Peyer's patch (tissue), 4 donors: Measurements from ENCODE around the gene KCNMA1. TPM values are rescaled to one million over a fixed set of nuclear protein-coding genes. Genes with fewer than 3 reads are reported as not detected.

Experiments
- DNase-seq, 3 donors: peaks; one replicate each; pipeline ENCODE4 v3.0.0-alpha.2; 2017 to 2019
- H3K27ac ChIP-seq, 4 donors: fragments of 200-600 bp; sonication (generic); one replicate each; pipeline ENCODE4 v1.5.1; 2016 to 2019
- H3K27me3 ChIP-seq, 2 donors: fragments of 200-600 bp; sonication (generic); one replicate each; pipeline ENCODE4 v1.5.1; 2019
- H3K36me3 ChIP-seq, 3 donors: fragments of 200-600 bp; sonication (generic); one replicate each; pipeline ENCODE4 v1.5.1; 2016 to 2019
- H3K4me1 ChIP-seq, 4 donors: fragments of 200-600 bp; sonication (generic); one replicate each; pipeline ENCODE4 v1.5.1; 2016 to 2019
- H3K4me3 ChIP-seq, 4 donors: fragments of 200-600 bp; sonication (generic); 1 replicate in 3 of 4; 2 replicates in 1 of 4; pipeline ENCODE4 v1.5.1; 2016 to 2019; ENCODE audit warnings: mild to moderate bottlenecking in 1 of 4
- H3K9me3 ChIP-seq, 4 donors: fragments of 200-600 bp; sonication (generic); one replicate each; pipeline ENCODE4 v1.5.1; 2016 to 2019; ENCODE audit warnings: mild to moderate bottlenecking in 1 of 4
- CTCF ChIP-seq, 6 experiments: fragments of 450-650 bp in 4 of 6; fragments of 200-600 bp in 2 of 6; sonication (generic) in 1 of 6; IDR thresholded peaks; one replicate each; pipeline ENCODE4 v1.5.1; 2017 to 2019; ENCODE audit warnings: antibody characterized with exemption in 6 of 6, mild to moderate bottlenecking in 3 of 6, moderate library complexity in 1 of 6
- POLR2A ChIP-seq, 2 donors: fragments of 450-650 bp; IDR thresholded peaks; one replicate each; pipeline ENCODE4 v1.5.1; 2017; ENCODE audit warnings: antibody characterized with exemption in 2 of 2, mild to moderate bottlenecking in 2 of 2, moderate library complexity in 2 of 2
- total RNA-seq, 4 donors: library from RNA; depleted of rRNA; stranded (reverse); fragments of >200 nt; gene quantifications; one replicate each; pipeline ENCODE4 v1.1.0, GENCODE V29; 2016

KCNMA1 gene
- total RNA-seq, 4 donors from 2014 or later: 17.8 to 29.1 (median 23.9) TPM

- H3K27ac ChIP-seq: peak overlapping the region in 1 of 4 donors; percentile 56
- no peaks in the 10 kb centered on the region for H3K36me3 ChIP-seq
- H3K9me3 ChIP-seq: no peaks in the 10 kb centered on the region
- no peak overlapping the region for H3K4me3 ChIP-seq
- TF ChIP-seq CTCF (IDR thresholded peaks at IDR 0.05): no peak
- no peak for TF ChIP-seq POLR2A (IDR thresholded peaks at IDR 0.05)
- peaks cover 0 to 4% (median 0%) of the 10 kb centered on the region in 4 donors for H3K4me1 ChIP-seq
- no peaks in the 10 kb centered on the region for H3K27me3 ChIP-seq
- no peak for DNase-seq
These were observed 552.3 kb downstream of the KCNMA1 start for GRCh38 chr10:77085344-77085743.

- no peak for DNase-seq
- H3K4me1 ChIP-seq: peaks cover 0 to 4% (median 0%) of the 10 kb centered on the region in 4 donors
- H3K9me3 ChIP-seq: no peaks in the 10 kb centered on the region
- peak overlapping the region in 1 of 4 donors; percentile 63 for H3K27ac ChIP-seq
- TF ChIP-seq CTCF (IDR thresholded peaks at IDR 0.05) (no peak), POLR2A (IDR thresholded peaks at IDR 0.05) (no peak)
- H3K36me3 ChIP-seq: no peaks in the 10 kb centered on the region
- no peaks in the 10 kb centered on the region for H3K27me3 ChIP-seq
- no peak overlapping the region for H3K4me3 ChIP-seq
These were observed 553.0 kb downstream of the KCNMA1 start for GRCh38 chr10:77084431-77085144.

GRCh38 chr10:77082601-77083252, 554.9 kb downstream of the KCNMA1 start:
- Histone ChIP-seq H3K27me3 (no peaks in the 10 kb centered on the region), H3K4me3 (no peak overlapping the region), H3K36me3 (no peaks in the 10 kb centered on the region), H3K27ac (no peak overlapping the region), H3K4me1 (peaks cover 0 to 4% (median 0%) of the 10 kb centered on the region in 4 donors), H3K9me3 (no peaks in the 10 kb centered on the region)
- TF ChIP-seq POLR2A (IDR thresholded peaks at IDR 0.05): no peak
- TF ChIP-seq CTCF (IDR thresholded peaks at IDR 0.05): peak in 1 of 6 experiments; percentile 18
- no peak for DNase-seq

DNA sequence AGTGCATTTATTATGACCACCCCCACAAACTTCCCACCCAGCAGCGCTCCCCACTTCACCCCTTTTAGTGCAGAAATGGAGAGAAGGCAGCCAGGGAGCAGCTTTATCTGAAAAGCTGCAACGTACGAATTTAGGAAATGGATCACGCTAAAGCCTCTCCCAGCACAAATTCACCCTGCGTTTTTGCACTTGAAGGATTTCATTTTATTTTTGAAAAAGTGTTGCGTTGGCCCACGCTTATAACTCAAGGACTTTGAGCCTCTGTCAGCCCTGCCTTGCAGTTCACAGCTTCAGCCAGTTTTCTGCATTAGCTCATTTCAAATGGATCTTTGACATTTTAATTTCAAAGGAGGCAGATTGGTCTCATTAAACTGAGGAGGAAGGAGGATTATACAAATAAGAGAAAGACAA, 556.1 kb downstream of the KCNMA1 start:
- peaks cover 0 to 4% (median 0%) of the 10 kb centered on the region in 4 donors for H3K4me1 ChIP-seq
- no peak overlapping the region for H3K4me3 ChIP-seq
- H3K27me3 ChIP-seq: no peaks in the 10 kb centered on the region
- DNase-seq: no peak
- TF ChIP-seq POLR2A (IDR thresholded peaks at IDR 0.05) (no peak), CTCF (IDR thresholded peaks at IDR 0.05) (no peak)
- H3K27ac ChIP-seq: no peak overlapping the region
- H3K9me3 ChIP-seq: no peaks in the 10 kb centered on the region
- no peaks in the 10 kb centered on the region for H3K36me3 ChIP-seq

DNA sequence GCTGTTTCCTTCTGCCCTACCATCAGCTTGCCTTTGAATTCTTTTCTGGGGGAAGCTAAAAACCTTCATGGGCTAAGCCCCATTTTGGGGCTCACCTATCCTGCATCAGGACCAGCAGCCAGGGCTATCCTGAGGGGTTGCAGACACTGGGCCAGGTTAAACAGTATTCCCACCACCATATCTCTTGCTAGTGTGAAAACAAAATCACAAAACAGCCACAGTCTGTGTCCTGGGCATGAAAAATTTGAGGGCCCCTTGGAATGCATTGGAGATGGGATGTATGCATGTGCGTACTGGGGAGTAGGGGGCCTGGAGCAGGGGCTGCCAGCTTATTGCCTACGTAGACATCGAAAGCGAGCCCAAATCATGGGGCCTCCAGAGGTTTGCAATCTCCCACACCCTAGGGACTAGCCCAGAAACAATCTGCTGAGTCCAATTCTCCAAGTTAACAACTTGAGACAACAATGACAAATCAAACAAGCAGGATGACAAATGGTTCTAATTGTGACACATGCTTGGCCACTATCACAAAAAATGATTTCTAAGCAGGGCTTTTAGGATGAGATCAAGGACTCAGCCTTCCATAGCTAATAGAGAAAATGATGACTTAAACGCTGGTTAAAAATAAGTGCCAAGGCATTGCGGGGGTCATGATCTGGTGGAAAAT, 557.1 kb downstream of the KCNMA1 start:
- no peak overlapping the region for H3K27ac ChIP-seq

More for the DNA sequence above, 557.1 kb downstream of the KCNMA1 start:
- Histone ChIP-seq H3K27me3 (no peaks in the 10 kb centered on the region), H3K36me3 (no peaks in the 10 kb centered on the region), H3K9me3 (no peaks in the 10 kb centered on the region), H3K4me1 (peaks cover 0 to 4% (median 0%) of the 10 kb centered on the region in 4 donors), H3K4me3 (no peak overlapping the region)
- TF ChIP-seq POLR2A (IDR thresholded peaks at IDR 0.05) (no peak), CTCF (IDR thresholded peaks at IDR 0.05) (no peak)
- no peak for DNase-seq
